ENCODE measurements around the gene PNKD.

The PNKD gene

DNA sequence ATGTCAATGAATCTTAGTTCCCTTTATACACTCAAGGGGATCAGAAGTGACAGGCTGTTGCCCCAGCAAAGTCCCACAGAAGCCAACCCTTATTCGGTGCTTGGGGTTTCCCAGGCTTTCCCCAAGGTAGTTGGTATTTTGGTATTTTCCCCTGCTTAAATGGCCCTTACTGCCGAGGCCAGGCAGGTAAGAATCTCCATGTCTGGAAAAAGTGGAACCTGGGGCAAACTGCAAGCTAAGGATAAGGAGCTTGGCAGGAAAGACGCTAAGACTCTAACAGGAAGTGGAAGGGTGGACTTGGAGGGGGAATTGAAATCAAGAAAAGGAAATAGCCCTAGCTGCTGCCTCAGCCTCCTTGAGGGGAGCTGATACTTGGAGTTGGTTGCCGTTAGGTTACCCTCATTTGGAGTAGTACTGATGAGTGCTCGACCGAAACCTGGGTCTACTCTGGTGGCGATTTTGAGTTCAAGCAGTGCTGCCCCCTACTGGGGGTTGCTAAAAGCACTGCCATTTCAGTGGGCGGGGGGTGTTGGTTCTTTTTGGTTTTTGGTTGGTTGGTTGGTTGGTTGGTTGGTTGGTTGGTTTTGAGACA lies 12.8 kb upstream of the PNKD start:
- peak; percentile 43 for DNase-seq (ENCODE audit: low read depth)

DNA sequence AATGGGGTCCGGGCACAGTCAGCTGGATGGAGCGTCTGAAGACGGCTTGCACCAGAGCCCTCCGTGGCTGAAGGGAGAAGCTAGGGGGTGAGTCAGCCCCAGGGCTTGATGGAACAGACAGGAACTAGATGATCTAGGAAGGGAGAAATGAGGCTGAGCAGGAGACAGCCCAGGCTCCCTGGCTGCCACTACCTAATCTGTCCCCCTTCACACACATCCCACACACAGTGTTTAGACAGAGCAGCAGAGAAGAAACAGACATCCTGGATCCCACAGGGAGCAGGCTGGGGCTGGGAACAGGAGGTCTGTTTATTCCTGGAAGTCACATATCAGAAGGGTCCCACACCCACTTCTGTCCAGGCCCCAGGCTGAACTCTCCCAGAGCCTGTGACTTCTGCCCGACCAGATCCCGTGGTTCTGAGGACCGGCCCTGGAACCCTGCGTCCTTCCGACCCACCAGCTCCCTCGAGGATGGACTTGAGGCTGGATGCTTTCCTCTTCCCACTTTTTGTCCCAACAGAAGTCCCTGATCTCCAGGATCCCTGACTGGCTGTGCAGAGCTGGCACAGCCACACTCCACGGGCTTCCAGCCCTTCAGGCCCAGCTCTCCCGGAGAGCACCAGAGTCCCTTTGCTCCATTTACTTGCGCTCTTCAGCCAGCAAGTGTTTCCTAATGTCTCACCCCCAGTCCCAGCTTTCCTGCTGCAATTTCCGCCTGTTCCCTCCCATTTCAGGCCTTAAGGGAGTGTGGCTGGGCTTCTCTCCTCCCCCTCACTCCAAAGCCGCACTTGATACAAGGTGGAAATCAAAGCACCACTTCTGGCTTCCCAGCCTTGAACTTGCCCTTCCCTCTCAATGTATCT lies 11.0 kb upstream of the PNKD start:
- peak; percentile 83 for DNase-seq (ENCODE audit: low read depth)

DNA sequence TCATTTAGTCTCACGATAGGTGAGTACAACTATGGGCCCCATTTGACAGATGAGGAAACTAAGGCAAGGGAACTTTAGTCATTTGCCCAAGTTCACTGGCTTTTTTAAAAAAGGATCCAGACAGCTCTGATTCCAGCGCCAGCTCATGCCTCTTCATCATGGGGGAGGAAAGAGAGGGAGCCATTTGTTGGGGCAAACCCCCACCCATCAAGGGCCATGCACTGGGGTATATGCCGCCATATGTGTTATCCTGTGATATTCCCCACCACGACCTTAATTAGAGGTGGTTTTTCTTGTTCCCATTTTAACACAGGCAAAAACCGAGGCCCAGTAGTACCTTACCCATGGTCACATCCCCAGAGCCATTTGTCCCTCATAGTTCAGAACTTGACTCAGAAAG lies 10.2 kb upstream of the PNKD start:
- no peak for DNase-seq (ENCODE audit: low read depth)

DNA sequence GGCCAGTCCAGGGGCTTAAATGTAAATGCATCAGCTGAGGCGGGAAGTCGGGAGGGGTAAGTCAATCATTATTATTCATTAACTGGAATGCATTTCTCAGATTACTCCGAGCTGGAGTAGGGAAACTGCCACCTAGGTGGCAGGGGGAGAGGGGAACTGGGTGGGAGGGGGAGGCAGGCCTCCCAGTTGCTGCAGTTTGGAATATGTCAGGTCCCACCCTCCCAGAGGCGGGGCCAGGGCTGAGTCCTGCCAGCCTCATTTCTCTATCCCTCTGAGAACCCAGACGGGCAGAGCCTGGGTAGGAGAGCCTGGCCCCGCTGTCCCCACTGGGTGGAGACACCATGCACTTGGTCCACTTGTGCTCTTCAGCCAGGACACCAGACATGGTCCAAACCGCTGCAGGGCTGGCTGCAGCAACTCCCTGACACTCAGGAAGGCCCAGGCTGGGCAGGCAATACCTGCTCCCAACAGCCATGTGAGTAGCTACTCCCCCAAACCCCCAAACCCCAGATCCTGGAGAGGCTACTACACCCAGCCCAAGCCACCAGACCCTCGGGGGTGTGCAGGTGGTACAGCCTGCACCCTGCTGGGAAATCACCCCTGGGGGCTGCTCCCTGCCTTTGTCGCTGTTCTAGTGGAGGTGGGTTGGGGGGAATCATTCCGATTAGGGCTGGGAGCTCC lies 9.4 kb upstream of the PNKD start, which contains the start of gene GPBAR1:
Gene GPBAR1, plus strand, starts transcription at position 274 of the 681 bp plus-strand sequence. CDS start 1,710 bp downstream, outside the sequence.
- DNase-seq (ENCODE audit: low read depth), result no peak

DNA sequence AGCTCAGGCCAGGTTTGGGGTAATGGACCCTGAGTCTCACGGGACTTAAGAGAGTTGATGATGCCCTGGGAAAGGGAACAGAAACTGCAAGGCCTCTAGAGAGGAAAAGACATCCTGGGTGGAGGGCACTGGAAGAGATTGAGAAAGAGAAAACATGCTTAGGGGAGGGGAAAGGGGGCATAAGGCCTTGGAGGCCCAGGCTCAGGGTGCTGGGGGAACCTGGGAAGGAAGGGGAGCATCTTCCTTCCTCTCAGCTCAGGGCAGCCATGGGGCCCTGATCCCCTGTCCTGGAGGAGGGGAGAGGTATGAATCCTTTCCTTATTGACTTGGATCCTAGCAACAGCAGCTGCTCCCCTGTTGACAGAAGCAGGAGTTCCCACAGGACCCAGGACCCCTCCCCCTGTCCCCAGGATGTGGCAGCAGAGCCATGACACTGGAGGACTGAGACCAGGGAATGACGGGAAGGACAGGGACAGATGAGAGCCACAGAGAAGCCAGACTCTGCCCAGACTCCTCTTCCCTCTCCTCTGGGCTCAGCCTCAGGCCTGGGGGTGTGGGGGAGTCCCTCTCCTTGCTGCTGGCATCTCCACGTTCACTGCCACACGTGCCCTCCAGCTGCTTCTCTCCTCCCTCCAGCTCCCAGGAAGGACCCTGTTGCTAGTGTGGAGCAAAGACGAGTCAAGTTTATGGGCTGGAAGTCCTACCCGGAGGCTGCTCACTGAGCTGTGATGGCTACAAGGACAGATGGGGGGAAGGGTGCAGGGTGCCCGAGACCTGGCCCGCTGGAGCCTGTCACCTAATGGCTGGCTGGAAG lies 8.7 kb upstream of the PNKD start:
- no peak for DNase-seq (ENCODE audit: low read depth)

DNA sequence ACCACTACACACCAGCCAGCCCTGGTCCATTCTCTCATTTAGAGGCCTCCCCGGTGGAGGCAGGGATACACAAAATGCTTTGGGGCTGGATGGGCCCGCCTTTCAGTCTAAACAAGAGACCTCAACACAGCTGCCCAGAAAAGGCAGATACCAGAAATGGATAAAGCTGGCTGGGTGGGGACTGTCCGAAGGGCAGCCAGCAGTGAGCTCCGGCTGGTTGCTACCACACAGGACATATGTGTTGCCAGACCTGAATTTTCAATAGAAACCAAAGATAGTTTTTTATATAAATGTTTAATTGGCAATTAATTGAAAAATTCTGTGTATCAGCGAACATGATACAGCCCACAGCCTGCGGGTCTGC lies 8.1 kb upstream of the PNKD start:
- no peak for DNase-seq (ENCODE audit: low read depth)

DNA sequence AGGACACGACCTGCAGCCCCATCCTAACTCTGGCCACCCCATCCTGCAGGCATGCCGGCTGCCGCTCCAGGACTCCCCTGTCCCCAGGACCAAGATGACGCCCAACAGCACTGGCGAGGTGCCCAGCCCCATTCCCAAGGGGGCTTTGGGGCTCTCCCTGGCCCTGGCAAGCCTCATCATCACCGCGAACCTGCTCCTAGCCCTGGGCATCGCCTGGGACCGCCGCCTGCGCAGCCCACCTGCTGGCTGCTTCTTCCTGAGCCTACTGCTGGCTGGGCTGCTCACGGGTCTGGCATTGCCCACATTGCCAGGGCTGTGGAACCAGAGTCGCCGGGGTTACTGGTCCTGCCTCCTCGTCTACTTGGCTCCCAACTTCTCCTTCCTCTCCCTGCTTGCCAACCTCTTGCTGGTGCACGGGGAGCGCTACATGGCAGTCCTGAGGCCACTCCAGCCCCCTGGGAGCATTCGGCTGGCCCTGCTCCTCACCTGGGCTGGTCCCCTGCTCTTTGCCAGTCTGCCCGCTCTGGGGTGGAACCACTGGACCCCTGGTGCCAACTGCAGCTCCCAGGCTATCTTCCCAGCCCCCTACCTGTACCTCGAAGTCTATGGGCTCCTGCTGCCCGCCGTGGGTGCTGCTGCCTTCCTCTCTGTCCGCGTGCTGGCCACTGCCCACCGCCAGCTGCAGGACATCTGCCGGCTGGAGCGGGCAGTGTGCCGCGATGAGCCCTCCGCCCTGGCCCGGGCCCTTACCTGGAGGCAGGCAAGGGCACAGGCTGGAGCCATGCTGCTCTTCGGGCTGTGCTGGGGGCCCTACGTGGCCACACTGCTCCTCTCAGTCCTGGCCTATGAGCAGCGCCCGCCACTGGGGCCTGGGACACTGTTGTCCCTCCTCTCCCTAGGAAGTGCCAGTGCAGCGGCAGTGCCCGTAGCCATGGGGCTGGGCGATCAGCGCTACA lies 7.4 kb upstream of the PNKD start:
- no peak for DNase-seq (ENCODE audit: low read depth)

DNA sequence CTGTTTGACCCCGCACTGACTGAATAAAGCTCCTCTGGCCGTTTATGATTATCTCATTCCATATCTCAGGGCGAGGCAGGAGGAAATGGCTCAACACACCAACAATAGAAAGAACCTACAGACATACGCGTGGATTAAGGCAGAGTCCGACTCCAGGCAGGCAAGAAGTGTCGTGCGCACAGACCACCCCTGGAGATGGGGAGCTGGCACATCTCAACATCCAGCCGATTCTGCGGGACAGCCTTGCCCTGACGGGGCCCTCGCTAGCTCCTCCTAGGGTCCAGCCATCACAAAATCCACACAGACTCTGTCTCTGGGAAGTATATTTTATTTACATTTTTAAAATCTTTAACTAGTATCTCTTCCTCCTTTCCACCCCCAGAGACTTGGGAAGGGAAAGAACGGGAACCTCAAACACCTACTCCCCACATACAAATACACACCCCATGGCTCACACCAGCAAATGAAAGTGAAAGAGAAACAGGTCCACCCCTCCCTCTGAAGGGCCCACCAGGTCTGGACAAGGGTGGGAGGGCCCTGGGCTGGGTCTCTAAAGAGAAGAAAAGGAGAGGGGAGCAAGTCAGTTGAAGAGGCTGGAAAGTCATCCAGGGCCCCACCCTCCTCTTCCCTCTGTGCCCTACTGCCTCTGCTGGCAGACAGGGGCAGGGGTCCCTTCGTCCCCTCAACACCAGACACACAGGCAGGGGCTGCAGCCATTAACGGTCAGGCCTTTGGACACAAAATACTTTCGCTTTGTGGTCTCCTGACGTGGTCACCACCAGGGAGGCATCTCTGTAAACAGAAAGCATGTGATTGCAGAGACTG lies 6.3 kb upstream of the PNKD start:
- DNase-seq (ENCODE audit: low read depth), result no peak

DNA sequence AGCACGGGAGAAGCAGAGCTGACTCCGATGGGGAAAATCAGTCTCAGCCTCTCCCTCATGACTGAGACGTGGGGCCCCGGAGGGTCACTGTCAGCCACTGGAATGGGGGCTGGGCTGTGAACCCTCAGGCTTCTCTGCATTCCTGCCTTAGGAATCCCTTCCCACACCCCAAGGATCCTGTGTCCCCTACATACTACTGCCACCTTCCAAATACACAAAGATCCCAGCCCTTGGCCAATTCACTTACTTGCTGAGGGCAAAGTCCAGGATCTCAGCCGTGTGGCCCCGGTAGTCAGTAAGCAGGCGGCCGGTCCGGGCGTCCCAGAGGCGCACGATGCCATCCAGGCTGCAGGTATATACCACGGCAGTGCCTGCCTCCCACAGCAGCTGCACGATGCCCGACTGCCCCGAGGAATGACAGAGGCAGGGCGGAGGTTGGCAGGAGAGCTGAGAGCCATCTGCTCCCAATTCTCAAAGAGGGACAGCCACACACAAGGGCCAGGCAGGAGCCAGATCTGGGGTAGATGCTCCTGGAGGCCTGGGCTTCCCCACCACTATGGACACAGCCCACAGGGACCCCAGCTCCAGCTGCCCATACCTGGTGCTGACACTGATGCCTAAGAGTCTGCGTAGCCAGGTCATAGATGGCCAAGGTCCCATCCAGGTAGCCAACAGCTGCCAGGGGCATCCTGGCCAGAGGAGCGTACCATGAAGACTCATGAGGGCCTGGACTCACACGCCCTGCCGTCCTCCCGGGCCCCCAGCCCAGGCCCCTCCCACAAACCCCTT lies 5.4 kb upstream of the PNKD start:
- DNase-seq (ENCODE audit: low read depth), result no peak

DNA sequence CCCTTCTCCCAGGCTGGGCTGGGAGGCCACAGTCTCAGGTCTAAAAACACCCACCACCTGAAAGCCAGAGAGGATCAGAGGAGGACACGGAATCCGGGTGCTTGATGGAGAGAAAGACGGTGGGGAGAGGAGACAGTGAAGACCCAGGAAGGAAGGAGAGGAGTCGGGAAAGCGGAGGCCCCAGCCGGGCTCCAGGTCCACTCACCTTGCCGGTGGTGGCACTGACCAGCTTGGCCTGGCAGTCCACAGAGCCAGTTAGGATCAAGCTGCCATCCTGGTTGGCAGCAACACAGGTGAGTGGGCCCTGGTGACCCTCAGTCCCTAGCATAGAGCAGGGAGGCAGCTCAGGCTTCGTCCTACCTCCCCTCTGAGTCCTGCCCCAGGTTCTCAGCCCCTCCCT lies 4.7 kb upstream of the PNKD start:
- DNase-seq (ENCODE audit: low read depth), result no peak

DNA sequence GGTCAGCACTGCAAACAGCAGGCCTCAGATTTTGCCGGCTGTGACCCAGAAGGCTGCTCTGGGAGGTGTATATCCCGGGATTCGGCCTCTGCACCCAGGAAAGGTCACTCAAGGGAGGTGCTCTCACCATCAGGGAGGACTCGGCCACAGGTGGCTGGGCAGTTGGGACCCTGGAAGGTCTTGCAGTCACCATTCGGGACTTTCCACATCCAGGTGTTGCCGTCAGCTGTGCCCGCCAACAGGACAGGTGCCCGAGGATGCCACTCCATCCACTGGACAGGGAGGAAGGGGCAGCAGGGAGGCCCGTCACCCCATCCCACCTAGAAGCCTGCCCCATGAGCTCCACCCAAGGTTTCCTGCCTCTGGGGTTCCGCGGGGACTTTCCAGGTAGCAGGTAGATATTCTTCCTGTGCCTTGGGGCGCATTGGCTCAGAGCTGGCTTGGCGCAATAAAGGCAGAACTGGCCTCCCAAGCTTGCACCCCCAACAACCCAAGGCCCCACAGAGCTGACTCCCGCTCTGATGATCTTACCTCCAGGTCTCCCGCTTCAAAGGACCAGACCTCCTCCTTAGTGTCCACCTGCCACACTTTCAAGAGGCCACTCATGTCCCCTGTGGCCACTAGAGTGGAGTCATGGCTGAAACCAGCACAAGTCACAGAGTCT lies 3.9 kb upstream of the PNKD start:
- no peak for DNase-seq (ENCODE audit: low read depth)

DNA sequence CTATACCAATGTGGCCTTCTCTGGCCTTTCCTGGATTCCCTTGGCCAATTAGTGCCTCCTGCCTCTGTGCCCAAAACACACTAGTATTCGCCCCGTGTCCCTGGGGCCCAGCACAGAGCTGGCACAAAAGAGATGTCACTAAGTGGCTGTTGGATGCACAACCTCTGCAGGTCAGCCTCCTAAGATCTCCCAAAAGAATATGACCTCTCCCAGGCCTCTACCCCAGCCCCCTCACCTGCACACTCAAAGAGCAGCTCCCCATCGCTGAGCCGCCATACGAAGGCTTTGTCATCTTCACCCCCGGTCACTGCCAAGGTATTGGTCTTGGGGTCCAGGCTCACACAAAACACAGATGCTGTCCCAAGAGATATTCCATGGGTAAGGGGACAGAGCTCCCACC lies 3.1 kb upstream of the PNKD start:
- no peak for DNase-seq (ENCODE audit: low read depth)

DNA sequence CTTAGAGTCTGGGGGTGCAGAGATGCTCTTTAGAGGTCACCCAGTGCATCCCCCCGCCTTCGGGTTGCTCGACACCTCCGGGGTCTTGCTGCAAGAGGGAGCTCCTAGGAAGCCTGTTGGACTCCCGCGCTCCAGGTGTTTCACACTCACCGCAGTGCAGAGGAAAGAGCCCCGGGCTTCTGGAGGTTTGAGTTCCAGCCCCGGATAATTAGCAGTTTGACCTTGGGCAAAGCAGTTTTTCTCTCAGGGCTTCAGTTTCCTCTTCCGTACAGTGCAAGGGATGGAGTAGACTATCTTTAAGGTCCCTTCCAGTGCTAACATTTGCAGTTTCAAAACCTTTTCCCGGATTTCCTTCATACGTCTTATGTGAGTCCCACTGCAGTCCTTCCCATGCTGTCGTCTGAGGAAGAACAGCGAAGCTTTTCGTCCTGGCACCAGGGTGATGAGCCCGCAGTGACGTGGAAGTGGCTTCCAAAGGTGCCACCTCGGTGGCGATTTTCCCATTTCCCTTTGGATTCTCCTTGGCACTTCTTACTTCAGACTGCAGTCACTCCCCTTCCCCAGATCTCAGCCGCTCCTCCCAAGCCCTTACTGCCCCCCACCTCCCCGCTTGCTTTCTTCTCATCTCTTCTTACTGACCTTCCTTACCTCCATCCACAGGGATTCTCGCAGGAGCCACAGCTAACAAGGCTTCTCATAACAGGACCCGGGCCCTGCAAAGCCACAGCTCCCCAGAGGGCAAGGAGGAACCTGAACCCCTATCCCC lies 585 bp downstream of the PNKD start:
- peak; percentile 47 for DNase-seq (ENCODE audit: low read depth)

DNA sequence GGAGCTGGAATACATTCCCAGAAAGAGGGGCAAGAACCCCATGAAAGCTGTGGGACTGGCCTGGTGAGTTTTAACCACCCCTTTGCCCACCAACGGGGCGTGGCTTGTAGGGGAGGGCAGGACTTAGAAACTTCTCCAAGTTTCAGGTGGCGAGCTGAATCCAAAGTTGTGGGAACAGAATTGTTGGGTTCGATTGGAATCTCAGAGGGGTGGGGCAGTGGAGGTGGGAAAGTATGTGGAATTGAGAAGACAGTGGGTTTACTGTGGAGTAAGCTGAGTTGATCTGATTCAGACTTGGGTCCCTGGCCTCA lies 1.1 kb downstream of the PNKD start:
- no peak for DNase-seq (ENCODE audit: low read depth)

DNA sequence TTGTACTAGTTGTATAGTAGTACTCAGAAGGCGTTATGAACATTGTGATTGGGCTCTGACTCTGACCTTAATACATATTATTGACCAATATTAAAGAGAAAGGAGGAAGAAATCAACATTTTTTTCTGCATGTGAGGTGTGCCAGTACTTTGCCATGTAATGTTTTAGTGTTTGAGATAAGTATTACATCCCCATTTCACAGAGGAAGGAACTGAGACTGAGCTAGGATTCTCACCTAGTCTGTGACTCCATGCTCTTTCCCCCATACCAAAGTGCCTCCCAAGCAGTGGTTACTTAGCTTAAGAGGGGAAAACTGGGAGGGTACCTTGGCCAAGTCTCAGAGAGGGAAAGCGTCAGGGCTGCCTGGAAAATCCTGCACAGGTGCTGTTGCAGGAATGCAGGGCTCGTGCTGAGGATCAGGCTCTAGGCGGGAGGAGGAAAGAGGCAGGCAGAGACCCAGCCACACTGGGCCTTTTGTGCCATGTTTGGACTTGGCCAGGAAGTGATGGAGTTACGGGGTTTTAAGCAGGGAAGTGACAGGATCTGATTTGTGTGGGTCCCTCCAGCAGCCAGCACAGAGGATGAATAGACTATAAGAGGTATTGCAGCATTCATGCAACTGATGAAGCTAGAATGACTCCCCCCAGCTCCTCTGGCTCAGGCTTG lies 1.7 kb downstream of the PNKD start:
- DNase-seq (ENCODE audit: low read depth), result no peak

DNA sequence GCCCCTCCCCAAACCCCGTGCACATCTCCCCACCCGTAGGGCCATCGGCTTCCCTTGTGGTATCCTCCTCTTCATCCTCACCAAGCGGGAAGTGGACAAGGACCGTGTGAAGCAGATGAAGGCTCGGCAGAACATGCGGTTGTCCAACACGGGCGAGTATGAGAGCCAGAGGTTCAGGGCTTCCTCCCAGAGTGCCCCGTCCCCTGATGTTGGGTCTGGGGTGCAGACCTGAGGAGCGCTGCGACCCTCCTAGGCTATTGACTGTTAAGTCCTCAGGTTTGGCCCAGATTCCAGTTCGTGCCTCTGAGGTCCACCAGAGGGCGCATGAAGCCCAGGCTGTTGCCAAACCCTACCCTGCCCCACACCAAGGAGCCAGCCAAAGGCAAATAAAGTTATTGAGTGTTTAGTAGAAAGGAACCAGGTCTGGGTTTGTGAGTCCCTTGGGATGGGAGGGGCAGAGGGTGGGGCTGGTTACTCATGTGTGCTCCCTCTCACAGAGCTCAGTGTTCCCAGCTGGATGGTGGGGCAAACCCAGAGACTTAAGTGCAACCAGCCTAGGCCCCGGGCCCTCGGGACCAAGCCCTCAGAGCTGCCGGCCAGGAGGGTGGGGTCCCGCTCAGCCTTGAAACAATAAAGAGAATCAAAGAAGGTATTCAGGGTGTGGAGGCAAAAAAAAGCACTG lies 2.4 kb downstream of the PNKD start:
- DNase-seq (ENCODE audit: low read depth), result peak; percentile 92
